ENCODE measurements around the gene PML.
"Not testable (repeated sequence)": the region's sequence is repeated elsewhere in the genome, so short reads cannot be mapped to it uniquely, and the experiment has no call there.

PML gene

DNA sequence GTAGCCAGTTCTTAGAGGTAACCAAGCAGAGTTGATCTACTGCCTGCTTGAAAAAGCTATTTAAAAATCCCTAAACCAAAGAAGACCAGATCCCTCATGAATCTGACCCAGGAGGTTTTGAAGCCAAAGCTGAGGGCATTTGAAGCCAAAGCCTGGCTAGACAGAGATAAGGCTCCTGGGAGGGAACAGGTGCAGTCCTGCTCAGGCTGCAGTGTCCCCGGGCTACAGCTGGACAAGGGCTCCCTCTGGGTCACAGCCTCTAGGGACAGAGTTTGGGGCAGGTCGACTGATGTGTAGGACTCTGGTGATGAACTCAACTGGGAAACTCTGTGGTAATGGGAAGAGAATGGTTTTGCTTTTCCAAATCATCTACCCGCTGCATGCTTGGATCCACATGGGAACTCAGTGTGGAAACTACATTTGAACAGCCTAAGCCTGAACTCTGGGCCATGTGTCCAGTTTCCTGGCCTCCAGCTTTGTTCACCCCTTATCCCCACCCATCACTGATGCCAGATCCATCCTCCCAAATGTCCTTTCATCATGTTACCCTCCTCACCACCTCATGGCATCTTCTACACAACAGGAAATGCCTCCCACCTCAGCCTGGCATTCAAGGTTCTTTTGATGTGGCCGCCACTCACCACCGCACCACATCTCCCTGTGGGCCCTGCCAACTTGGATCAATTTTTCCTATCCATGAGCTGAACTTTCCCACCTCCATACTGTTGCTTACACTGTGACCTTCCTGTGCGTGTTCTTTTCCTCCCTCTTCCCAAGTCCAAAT lies 64.7 kb downstream of the PML start:
- not testable (repeated sequence) for DNase-seq (ENCODE audit: low spot score)

DNA sequence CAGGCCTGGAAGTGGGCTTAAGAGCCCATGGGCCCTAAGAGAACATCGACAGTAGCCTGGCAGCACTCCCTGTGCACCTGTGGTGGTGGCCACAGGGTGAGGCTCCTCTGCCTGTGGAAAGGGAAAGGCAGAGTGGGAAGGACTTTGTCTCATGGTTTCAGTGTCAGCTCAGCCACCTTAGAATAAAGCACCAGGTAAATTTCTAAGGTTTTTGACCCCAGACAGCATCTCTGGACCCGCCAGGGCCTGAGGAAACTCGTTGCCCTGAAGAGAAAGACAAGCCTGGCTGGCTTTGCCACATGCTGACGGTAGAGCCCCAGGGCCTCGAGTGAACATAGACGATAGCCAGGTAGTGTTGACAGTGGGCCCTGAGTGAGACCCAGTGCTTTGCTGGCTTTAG lies 65.7 kb downstream of the PML start:
- DNase-seq (ENCODE audit: low spot score): no peak

DNA sequence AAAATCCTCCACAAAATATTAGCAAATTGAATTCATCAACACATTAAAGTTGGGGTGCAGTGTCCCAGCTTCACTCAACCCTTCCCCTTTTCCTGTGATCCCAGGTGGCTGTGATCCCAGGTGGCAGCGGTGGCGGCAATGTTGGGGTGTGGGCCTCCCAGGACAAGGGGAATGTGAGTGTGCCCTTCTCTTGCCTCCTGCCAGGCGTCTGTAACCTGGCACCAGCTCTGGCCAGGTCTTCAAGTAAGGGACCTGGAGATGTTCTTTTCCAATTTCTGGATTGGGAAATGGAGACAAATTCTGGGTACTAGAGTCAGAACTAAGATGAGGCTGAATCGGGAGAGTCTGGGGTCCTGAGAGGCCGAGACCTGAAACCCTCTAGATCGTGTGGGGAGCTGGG lies 67.7 kb downstream of the PML start:
- DNase-seq (ENCODE audit: low spot score): no peak

DNA sequence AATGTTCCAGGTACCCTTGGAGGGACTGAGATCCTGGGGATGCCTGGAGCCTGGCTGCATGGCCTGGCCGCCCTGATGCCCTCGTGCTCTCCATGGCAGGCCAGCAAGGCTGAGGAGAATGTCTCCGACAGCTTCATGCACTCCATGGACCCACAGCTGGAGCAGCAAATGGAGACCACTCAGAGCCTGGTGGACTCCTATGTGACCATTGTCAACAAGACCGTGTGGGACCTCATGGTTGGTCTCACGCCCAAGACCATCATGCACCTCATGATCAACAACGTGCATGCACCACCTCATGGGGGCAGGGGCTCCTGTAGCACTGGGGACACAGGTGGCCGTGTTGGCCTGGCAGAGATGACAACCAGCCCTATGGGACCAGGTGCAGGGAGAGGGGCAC lies 68.2 kb downstream of the PML start:
- no peak for DNase-seq (ENCODE audit: low spot score)

DNA sequence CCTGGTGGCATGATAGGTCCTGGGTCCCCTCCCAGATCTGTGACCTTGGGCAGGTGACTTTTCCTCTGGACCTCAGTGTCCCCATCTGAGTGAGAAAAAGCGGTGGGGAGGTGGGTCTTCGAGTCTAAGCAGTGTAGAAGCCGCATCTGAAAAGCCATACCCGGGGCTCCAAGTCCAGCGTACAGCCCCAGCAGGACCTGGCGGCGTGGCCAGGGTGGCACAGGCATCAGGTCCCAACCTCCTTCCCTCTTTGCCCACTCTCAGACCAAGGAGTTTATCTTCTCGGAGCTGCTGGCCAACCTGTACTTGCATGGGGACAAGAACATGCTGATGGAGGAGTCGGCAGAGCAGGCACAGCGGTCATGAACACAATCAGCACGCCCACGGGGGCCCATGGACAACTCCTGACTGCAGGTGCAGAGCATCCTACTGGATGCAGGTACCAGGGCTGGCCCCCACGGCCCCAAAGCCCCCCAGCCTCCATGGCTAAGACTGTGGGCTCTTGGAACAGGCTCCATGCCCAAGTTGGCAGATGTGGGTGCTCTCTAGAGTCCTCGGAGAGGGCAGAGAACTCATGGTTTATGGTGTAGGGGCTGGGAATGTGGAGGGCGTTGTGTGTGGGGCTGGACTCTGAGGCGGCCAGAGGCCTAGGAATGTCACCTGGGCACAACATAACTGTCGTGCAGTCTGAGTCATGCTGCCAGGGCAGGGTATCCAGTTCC lies 69.1 kb downstream of the PML start:
- DNase-seq (ENCODE audit: low spot score): not testable (repeated sequence)

DNA sequence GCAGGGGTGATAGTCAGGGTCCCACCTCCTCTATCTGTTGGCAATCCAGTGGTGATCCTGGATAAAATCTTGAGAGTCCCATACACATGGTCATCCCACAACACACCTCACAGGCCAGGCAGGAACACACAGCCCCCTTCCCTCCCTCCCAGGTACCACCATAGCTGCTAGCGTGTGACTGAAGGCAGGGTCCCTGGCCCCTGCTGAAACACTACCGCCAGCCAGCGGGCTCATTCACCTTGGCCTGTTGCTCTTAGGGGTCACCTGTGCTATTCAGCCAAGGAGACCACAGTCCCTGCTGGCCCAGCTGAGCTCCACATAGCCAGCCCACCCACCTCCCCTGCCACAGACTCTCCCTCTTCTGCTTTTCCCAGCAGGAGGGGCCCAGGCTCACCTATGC lies 69.7 kb downstream of the PML start:
- DNase-seq (ENCODE audit: low spot score): not testable (repeated sequence)

DNA sequence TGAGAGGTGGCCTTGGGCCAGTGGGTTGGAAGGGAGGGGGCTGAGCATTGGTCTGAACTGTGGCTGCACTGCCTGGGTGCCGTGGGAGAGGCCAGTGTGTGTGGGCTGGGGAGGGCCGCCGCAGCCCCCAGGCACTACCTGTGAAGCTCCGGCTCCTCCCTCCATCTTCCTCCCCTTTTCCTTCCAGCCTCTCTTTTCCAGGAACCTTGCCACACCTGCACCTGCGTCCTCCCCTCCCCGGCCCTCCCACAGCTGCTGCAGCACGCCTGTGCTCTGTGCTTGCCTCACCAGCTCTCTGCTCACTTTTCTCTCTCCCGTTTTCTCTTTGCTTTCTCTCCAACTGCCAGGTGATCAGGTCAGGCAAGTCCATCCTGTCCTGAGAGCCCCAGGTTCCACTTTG lies 70.3 kb downstream of the PML start:
- not testable (repeated sequence) for DNase-seq (ENCODE audit: low spot score)

DNA sequence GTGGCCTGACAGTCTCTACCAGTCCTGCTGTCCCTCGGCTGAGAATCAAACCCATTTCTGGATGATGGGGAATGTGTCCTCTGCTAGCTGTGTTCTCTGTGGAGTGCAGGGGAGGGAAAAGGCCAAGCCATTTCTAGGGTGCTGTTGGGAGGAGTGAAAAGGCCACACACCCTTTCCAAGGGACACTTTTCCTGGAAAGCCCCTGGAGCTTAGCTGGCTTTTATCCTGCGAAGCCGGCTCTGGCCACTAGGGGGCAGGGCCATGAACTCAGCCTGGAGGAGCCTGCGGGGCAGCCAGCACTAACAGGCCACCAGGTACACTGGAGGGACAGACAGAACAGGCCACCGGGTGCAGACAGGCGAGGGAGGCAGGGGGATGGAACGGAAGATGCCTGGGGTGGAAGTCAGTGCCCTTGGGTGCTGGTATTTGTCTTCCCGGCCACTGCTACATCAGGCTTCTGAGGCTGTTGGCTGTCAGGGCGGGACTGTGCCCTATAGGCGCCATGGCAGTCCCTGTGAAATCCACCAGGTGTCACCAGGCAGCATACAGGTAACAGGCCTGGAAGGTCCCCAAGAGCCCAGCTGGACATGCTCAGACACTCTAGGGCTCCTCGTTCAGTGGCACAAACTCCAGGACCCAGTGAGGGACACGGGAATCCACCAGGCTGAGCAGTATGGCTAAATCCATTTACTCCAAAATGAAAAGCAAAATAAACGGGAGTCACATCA lies 71.3 kb downstream of the PML start:
- DNase-seq (ENCODE audit: low spot score): not testable (repeated sequence)

DNA sequence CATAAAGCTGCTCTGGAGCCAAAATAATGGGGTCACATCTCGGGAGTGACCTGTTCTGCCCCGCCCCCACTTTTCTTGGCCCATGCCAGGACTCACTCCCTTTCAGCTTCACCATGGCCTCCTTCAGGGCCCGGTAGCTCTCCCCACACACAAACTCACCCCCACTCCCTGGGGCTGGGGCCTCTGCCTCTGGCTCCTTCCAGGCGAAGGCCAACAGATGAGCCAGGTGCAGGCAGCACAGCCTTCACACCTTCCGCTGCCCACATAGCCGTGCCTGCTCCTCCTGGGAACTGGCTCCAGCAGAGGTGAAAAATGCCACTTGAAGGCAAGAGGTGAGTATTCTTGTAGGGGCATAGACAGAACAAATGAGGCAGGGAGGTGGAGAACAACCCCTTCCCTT lies 77.1 kb downstream of the PML start:
- not testable (repeated sequence) for DNase-seq (ENCODE audit: low spot score)

DNA sequence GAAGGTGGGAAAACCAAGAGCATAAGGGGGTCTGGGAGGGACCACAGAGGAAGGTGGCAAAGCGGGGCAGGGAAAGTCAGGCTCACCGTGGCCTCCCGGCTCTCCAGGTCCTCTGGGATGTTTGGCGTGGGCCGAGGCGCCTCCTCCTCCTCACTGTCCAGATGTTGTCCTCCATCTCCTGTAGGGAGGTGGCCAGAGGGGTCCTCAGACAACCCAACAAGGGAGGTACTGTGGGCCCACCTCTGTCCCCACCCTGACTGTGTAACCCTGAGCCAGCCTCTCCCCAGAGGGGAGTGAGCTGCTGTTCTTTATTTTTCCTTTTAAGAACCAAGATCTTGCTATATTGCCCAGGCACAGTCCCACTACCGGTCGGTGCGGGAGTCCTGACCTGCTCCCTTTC lies 77.6 kb downstream of the PML start:
- DNase-seq (ENCODE audit: low spot score): not testable (repeated sequence)

DNA sequence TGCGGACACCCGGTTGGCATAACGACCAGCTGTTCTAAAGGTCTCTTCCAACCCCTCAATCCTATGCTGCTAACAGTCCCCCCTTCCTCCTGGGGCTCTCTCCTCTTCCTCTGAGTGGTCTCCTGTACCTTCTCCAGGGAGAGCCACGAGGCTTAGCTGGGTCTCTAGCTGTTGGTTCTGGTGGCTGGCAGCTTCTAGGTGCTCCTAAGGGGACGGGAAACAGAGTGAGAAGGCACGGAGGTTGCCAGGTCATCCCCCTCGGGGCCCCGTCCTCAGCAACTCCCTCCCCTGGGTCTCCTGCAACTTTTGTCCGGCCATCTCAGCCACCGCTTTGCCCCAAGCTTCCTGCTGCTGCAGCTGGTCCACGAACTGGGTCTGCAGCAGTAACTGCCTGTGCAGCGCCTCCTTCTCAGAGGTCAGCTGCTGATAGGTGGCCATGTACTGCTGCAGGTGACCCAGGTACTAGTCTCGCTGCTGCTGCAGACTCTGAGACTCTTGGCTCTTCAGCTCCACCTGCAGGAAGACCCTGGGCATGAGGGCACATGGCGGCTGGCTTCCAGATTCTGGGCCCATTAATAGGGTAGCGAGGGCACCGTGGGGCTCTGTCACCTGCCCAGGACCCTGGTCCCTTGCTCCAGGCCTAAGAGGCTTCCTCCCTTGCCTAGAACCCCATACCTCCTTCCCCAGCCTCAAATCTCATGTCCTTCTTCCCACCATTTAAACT lies 78.3 kb downstream of the PML start:
- DNase-seq (ENCODE audit: low spot score): not testable (repeated sequence)

DNA sequence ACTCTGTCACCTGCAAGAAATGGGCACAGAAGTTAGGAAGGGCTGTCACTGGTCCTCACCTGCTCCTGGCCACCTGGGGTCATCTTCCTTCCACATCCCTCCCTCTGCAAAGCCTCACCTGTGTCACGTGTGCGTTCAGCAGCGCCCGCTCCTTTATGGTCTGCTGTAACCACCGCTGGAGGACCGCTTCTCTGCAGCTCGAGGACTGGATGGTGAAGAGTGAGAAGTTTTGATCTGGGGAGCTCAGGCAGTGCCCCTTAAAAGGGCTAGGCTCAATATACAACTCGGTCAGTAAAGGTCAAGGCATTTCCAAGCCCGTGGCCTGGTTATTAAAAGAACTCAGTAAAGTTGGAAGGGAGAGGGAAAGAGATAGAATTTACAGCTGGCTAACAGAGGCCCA lies 81.3 kb downstream of the PML start:
- not testable (repeated sequence) for DNase-seq (ENCODE audit: low spot score)

DNA sequence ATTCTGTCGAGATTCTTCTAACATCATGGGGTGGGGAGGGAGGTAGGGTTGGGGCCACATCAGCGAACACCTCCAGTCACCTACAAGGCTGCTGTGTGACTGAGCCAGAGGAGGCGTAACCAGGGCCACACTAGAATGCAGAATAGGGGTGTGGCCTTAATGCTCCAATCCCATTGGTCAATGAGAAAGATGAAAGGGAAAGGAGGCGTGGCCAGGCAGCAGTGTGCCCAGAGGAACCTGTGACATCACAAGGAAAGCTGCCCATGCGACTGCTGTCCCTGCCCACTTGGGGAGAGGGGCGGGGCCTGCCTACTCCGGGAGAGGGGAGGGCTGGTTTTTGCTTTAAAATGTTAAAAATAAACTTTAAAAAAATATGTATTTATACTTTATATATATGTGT lies 87.9 kb downstream of the PML start, which contains the start of gene GOLGA6A:
TSS of gene GOLGA6A (minus strand) at position 101 of the 400 bp plus-strand sequence. CDS start at position 60, 41 bp downstream.
- DNase-seq (ENCODE audit: low spot score): not testable (repeated sequence)

DNA sequence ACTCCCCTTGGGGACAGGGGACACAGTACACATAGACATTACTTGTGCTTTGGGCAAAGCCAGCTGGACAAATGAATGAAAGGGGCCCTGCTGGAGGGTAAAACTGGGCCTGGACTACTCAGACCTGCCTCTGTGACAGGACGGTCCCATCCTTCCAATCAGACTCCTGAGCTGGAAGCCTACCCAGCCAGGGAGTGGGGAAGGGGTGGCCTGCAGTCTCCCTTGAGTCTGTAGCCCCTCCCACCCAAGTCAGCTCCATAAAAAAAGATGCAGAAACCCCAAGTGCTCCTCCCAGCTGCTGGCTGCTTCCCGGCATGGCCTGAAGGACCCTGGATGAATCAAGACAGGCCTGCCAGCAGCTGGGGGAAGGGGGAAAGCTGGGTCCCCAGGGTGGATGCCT lies 100.1 kb downstream of the PML start:
- not testable (repeated sequence) for DNase-seq (ENCODE audit: low spot score)

DNA sequence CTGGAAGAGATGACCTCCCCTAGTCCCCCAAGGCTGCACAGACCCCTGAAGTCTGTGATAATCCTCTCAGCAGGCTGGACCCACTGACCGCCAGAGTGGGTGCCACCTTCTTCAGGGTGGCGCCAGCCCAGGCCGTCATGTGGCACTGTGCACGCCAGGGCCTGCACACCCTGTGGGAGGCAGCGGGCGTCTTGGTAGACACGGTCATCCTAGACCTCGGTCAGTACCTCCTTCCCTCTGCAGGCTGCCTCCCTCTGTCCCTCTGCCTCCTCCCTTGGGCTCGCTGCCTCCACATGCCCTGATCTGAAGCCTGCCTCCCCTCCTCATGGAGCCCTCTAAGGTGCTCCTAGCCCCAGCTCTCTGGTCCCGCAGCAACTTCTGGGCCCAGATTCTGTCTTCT lies 101.1 kb downstream of the PML start:
- DNase-seq (ENCODE audit: low spot score): not testable (repeated sequence)

DNA sequence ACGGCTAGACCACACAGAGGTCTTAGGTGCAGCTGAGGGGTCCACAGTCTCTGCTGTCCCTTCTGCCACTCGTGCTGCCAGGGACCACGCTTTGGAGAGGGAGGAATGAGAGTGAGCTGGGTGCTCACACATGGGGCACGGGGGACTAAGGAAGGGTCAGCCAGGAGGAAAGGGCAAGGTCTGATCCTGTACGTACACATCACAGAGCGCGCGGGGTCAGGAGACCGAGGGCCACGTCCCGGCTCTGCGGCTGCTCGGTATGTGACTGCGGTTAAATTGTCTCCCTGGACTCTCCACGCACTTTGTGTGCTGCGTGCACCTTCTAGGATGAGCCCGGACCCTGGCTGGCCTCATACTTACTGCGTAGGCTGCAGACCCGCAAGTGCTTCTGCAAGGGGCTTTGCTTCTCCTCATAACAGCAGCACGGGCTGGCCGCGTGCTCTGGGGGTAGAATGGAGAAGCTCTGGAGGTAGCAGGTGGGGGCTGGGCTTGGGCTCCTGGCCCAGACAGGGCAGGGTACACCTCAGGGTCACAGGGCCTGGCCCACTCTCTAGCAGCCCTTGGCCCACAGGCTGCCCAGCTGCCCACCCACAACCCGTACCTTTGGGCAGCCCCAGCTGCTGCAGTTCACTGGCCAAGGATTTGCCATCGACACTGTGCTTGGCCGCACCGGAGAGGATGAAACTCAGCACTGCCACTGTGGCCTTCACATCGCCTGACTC lies 102.4 kb downstream of the PML start:
- not testable (repeated sequence) for DNase-seq (ENCODE audit: low spot score)

Data from D341Med (cell line).